Naive B cell (primary cell): ENCODE measurements around the gene ALDH18A1. TPM values are rescaled to one million over a fixed set of nuclear protein-coding genes. Genes with fewer than 3 reads are reported as not detected.

Experiments used
- polyA plus RNA-seq, 6 donors: library from polyadenylated mRNA; unstranded; fragments of 300-500 nt; fragmentation: Illumina TruSeq; gene quantifications; one replicate each; pipeline ENCODE4 v1.2.3, GENCODE V29; 2021; ENCODE audit warnings: low read depth in 6 of 6

ALDH18A1 gene
- polyA plus RNA-seq, 6 donors from 2014 or later = 32.7 to 61.8 (median 45.5) TPM

Other genes with a start within 250 kb of the ALDH18A1 start
- gene SORBS1, start 95.3 kb downstream of the ALDH18A1 start, polyA plus RNA-seq = under 1 TPM in 2 of 6 donors, not detected in 4; 0.13 to 0.94 TPM
- gene TCTN3, start 37.2 kb upstream of the ALDH18A1 start, polyA plus RNA-seq = 10 to 100 TPM; 22.1 to 42.3 (median 35.2) TPM
- gene ENTPD1, start 99.5 kb upstream of the ALDH18A1 start, polyA plus RNA-seq = 10 to 100 TPM; 39.0 to 59.2 (median 48.9) TPM